ENCODE measurements around the gene PPP1R3C. TPM values are rescaled to one million over a fixed set of nuclear protein-coding genes. Genes with fewer than 3 reads are reported as not detected.

The PPP1R3C gene
- total and polyA plus RNA-seq, 4 donors, result 25.5 to 76.1 (median 31.0) TPM

GRCh38 chr10:91624633-91625032 is 8.2 kb downstream of the PPP1R3C start:
- Histone ChIP-seq H3K9ac (ENCODE audit: low read depth in 1 of 2, low read length in 2 of 2) (no peak overlapping the region), H3K36me3 (ENCODE audit: control insufficient read depth in 4 of 4, insufficient read depth in 3 of 4, low read depth in 1 of 4, low read length in 3 of 4) (peaks cover 0 to 12% (median under 1%) of the 10 kb centered on the region in 4 donors), H3K4me3 (ENCODE audit: low read depth in 1 of 3, low read length in 3 of 3) (no peak overlapping the region), H3K4me1 (ENCODE audit: control insufficient read depth in 4 of 4, insufficient read depth in 4 of 4, low read length in 3 of 4) (peaks cover 0 to 39% (median 27%) of the 10 kb centered on the region in 4 donors), H3K27ac (ENCODE audit: low read depth in 1 of 2, low read length in 2 of 2) (no peak overlapping the region), H3K27me3 (ENCODE audit: control insufficient read depth in 4 of 4, insufficient read depth in 4 of 4, low read length in 3 of 4) (no peaks in the 10 kb centered on the region), H3K9me3 (ENCODE audit: control insufficient read depth in 4 of 4, low read length in 3 of 4) (no peaks in the 10 kb centered on the region)
- TF ChIP-seq JUND (IDR thresholded peaks at IDR 0.05) (no peak), SP1 (IDR thresholded peaks at IDR 0.05) (no peak), FOXA1 (IDR thresholded peaks at IDR 0.05) (no peak), TAF1 (conservative IDR thresholded peaks at IDR 0.05) (no peak), YY1 (IDR thresholded peaks at IDR 0.05) (no peak), ZBTB33 (IDR thresholded peaks at IDR 0.05) (no peak), HNF4G (IDR thresholded peaks at IDR 0.05) (no peak), NR2F2 (IDR thresholded peaks at IDR 0.05) (no peak), EGR1 (IDR thresholded peaks at IDR 0.05; ENCODE audit: low read depth in 2 of 2) (no peak), RAD21 (IDR thresholded peaks at IDR 0.05) (no peak), CTCF (IDR thresholded peaks at IDR 0.05; ENCODE audit: low read depth, low read length, missing input control) (no peak), ATF3 (IDR thresholded peaks at IDR 0.05) (no peak), GABPA (IDR thresholded peaks at IDR 0.05 in 1 of 2, conservative IDR thresholded peaks at IDR 0.05 in 1 of 2) (no peak), HNF4A (conservative IDR thresholded peaks at IDR 0.05) (no peak), FOXA2 (IDR thresholded peaks at IDR 0.05) (no peak), REST (IDR thresholded peaks at IDR 0.05) (no peak), MAX (IDR thresholded peaks at IDR 0.05) (no peak), RXRA (IDR thresholded peaks at IDR 0.05) (no peak)
- DNase-seq (ENCODE audit: low spot score), result no peak
